GM04504 (cell line): ENCODE results near the gene ZNF454.

Experiments
- DNase-seq: peaks from one replicate; pipeline ENCODE4 v3.0.0-alpha.2; 2012; ENCODE audit warnings: low read depth

Gene ZNF454

DNA sequence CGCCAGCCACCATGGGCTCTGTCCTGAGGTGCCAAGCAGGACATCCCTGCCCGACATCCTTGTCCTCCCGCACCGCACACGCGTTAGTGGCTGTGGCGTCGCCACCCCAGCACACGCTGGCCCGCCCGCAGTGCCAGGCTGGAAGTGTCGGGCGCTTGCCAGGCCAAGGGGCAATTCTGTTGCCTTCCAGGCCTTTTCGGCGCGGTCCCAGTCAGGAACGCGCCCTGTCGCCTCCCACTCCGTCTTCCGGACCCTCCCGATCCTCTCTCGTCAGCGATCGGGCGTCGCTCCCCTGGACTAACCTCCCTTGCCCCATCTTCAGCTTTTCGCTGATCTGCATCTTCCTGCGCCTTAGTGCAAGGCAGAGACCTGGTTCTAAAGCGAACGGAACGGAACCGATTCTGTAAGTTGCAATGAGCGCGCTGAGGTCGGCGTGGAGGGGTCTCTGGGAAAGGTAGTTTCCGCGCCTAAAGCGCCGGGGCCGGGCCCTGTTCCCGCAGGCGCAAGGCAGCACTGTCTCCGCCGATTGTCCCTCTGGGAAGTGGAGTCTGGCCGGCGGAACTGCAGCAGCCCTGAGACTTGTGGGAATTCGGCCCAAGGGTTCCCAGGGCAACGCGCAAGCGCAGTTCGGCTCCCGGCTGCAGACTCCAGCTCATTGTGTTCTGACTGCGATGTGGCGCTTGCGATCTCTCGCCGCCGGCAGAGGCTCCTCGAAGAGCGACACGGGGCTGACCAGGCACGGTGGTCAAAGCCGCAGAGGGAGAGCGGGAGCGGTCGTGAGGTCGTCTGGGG lies at the start of gene ZNF454:
Gene ZNF454 (plus strand): TSS at position 630 of the 792 bp plus-strand sequence. CDS start 1,594 bp downstream, outside the sequence.
- peak; percentile 36 for DNase-seq

- DNase-seq = no peak
Observed at GRCh38 chr5:178895615-178896571, 45.1 kb upstream of the ZNF454 start, which contains the start of gene ZFP2. ZFP2 (plus strand) TSS chr5:178895913; CDS start chr5:178931314, 35,401 bp downstream.

DNA sequence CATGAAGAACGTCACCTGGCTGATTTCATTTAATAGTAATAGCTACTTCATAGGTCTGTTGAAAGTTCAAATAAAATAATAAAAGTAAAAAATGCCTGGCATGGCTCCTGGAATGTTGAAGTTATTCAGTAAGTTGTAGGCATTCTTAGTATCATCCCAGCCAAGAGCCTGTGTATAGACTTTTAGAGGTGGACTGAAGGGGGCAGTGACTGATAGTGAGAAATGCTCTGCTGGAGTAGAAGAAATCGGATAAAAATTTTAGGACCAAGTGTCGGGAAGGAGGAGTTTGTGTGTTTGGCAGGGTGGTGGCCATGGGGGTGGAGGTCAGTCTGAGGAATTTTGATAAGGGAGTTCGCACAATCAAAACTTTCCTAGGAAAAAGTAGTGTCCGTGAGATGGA lies 41.7 kb upstream of the ZNF454 start:
- no peak for DNase-seq

GRCh38 chr5:178902849-178903248 lies 38.1 kb upstream of the ZNF454 start:
- DNase-seq = no peak

DNA sequence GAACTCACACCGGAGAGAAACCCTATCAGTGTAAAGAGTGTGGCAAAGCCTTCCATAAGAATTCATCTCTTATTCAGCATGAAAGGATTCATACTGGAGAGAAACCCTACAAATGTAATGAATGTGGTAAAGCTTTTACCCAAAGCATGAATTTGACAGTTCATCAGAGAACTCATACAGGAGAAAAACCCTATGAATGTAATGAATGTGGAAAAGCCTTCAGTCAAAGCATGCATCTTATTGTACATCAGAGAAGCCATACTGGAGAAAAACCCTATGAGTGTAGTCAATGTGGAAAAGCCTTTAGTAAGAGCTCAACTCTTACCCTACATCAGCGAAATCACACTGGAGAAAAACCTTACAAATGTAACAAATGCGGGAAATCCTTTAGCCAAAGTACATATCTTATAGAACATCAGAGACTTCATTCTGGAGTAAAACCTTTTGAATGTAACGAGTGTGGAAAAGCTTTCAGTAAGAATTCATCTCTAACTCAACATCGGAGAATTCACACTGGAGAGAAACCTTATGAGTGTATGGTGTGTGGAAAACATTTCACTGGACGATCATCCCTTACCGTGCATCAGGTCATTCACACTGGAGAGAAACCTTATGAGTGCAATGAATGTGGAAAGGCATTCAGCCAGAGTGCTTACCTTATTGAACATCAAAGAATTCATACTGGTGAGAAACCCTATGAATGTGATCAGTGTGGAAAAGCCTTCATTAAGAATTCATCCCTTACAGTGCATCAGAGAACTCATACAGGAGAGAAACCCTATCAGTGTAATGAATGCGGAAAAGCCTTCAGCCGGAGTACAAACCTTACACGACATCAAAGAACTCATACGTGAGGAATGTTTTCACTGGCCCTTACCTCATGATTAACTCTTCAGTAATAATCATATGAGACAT lies 8.9 kb upstream of the ZNF454 start:
- DNase-seq = no peak

DNA sequence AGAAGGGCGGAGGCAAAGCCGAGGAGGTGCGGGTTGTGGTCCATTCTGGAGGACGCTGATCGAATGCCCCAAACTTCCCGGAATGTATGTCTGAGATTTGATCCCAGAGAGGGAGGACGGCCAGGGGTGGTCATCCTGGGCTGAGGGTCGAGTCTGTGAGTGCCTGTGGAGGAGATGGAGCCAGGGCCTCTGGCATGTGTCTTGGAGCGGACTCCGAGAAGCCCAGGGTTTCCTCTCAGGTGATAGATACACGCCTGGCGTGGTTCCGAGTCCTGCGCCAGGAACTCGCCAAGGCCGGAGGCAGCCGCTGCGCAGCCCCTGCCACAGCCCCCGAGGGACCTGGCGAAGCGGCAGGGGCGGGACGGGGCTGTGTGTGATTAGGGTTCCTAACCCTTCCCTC lies 363 bp downstream of the ZNF454 start:
- no peak for DNase-seq

DNA sequence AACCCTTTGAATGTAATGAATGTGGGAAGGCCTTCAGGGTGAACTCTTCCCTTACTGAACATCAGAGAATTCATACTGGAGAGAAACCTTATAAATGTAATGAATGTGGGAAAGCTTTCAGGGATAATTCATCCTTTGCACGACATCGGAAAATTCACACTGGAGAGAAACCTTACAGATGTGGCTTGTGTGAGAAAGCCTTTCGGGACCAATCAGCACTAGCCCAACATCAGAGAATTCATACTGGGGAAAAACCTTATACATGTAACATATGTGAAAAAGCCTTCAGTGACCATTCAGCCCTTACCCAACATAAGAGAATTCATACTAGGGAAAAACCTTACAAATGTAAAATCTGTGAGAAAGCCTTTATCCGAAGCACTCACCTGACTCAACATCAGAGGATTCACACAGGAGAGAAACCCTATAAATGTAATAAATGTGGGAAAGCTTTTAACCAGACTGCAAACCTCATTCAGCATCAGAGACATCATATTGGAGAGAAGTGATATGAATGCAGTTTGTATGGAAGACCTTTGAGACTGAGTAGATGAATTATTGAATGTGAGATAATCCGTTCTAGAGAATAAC lies 24.6 kb downstream of the ZNF454 start:
- no peak for DNase-seq

GRCh38 chr5:178981381-178981780 lies 40.4 kb downstream of the ZNF454 start:
- no peak for DNase-seq

DNA sequence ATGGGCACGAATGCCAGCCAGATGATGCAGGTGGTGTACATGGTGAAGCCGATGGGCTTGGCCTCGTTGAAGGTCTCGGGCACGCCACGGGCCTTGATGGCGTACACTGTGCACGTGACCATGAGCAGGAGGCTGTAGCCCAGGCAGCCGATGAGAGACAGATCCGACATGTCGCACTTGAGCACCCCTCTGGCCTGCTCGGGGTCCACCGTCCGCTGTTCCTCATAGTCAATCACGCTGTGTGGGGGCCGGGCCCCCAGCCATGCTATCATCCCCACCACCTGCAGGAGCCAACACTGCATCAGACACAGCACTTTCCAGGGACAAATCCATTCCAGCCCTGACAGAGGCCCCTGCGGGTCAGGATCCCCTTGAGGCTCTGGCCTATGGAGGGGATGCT lies 41.9 kb downstream of the ZNF454 start:
- no peak for DNase-seq

GRCh38 chr5:178983728-178984127 lies 42.7 kb downstream of the ZNF454 start:
- DNase-seq = no peak

DNA sequence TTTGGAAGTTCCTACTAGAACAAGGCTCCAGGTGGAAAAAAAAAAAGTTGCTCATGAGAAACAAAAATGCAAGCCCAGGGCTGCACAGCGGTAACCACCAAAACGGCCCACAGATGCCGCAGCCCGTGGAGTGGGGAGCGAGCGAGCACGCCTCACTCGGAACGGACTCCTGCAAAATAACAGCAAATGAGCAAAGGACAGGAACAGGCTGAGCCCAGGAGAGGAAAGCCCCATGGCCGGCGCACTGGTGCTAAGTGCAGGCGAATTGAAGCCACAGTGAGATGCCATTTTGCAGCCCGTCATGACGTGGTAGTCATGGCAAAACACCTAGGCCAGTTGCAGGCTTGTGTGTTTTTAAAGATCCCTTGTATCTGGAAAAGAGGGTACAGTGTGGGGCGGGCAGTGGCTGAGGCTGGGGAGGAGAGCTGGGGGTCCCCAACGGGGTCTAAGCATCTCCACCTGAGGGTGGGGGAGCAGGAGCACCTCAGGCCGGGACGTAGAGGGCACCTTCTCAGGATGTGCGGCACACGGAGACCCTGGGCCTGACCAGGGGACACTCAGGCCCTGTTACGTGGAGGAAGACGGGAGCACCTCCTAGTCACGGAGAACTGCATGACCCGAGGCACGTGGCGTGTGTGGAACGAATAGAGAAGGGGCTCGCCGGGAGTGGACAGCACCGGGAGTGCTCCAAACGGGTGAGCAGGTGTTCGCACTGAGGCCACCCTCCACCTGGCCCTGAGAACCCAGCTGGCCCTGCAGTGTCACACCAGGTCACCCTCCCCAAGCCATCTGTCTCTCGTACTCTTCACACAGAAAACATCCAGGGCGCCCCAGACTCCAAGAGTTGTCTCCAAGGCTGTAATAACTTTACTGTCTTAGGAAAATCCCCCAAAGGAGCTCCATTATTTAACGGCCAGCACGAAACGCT lies 43.4 kb downstream of the ZNF454 start:
- DNase-seq = no peak

DNA sequence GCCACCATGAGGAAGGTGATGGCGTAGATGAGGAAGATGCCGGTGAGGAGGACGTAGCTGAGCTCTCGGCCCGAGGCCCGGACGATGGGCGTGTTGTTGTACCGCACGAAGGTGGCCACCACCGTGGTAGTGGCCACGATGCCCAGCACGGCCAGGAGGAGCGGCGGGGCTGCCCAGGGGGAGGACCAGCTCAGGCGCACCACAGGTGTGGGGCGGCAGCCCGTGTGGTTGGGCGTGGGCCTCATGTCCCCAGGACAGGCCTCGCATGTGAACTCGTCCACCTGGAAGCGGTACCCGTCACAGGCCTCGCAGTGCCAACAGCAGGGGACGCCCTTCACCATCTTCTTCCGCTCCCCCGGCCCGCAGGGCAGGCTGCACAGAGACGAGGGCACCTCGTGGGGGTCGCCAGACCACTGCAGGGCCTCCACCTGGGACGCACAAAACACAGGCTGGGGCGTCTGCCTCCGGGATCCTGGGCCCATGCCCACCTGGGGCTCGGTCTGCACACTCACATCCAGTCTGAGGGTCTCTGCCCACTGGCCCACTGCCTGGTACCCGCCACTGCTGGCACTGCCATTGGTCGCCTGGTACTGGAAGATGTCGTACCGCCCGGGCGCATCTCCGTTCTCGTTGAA lies 45.4 kb downstream of the ZNF454 start:
- no peak for DNase-seq

- no peak for DNase-seq
Observed at GRCh38 chr5:178988436-178989220, 47.6 kb downstream of the ZNF454 start.

- no peak for DNase-seq
Observed at GRCh38 chr5:178989311-178989710, 48.3 kb downstream of the ZNF454 start.

GRCh38 chr5:178990491-178990890 lies 49.5 kb downstream of the ZNF454 start:
- no peak for DNase-seq

DNA sequence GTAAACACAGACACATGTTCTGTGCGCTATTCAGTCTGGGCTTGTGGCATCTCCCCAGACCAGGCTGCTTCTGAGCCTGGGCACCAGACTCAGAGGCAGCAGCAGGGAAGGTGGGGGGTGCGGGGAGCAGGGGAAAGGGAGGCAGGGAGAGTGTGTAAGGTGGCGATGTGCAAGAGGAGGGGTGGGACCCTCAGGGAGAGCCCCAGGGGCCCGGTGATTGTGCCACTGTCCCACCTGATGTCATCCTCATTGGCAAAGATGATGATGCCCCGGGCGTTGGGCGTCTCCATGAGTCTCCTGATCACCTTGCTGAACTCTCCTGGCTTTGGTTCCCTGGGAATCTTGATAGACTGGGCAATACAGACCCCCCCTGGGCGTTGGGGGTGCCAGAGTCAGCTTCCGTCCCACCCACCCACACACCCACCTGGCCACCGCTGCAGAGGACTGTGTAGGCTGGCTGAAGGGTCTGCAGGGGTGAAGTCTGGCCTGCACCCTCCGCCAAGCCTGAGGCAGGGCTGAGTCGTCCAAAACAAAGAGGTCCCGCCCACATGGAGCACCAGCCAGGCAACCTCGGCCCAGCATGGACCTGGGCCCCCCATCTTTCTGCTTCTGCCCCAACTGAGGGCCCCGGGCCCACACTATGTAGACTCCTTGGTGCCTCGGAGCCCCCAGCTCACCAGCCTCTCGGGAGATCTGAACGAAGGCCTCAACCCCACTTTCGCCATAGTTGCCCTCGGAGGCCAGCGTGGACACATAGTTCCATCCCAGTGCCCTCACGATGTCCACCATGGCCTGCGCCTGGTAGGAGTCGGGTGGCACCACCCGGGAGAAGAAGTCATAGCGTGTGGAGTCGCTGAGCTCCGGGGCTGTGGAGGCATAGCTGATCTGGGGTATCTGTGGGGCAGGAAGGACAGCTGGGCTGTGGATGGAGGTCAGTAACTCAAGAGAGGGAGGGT lies 50.5 kb downstream of the ZNF454 start:
- DNase-seq = no peak

GRCh38 chr5:178992291-178992895 lies 51.4 kb downstream of the ZNF454 start:
- DNase-seq = no peak
